HepG2 (cell line): ENCODE data around the gene LDAH. TPM values are rescaled to one million over a fixed set of nuclear protein-coding genes. Genes with fewer than 3 reads are reported as not detected.
A peak's percentile ranks its signal among the peaks of the same experiment; 100 is the strongest.

ENCODE experiments used
- ATAC-seq: fragments of 200-7000 bp; cut with Tn5 transposase; 3 replicates; pipeline ENCODE4 v1.9.1; 2020; ENCODE audit warnings: mild to moderate bottlenecking, moderate library complexity
- BruUV-seq: library from RNA; stranded (reverse); fragments of 400-500 nt; replicated peaks from 2 replicates; lab custom pipeline; 2021; lab: Mats Ljungman, UMichigan
- CTCF ChIA-PET: fragments of 300-600 bp; formaldehyde crosslinking; extraction: SDS; loops from one replicate; lab custom pipeline; 2021; ENCODE audit warnings: low total read pairs, inconsistent platforms, low intra/inter-chr PET ratio; lab: Yijun Ruan, JAX
- POLR2A ChIA-PET: fragments of 350-600 bp; sonication (Branson Sonifier 250); formaldehyde crosslinking; loops from one replicate; lab custom pipeline; 2020; ENCODE audit warnings: antibody characterized with exemption, inconsistent platforms; lab: Yijun Ruan, JAX
- DNase-seq: peaks from one replicate; pipeline ENCODE4 v3.0.0-alpha.2; 2015; ENCODE audit warnings: low spot score
- FAIRE-seq: peaks from 3 replicates; lab custom pipeline; 2011; peaks lifted over from hg19 to GRCh38; lab: Jason Lieb, UNC
- H2AFZ ChIP-seq: one replicate; pipeline ENCODE4 v1.6.1; 2011; ENCODE audit warnings: low read length, inconsistent platforms
- H3K27ac ChIP-seq: fragments of 300-600 bp; 3 replicates; pipeline ENCODE4 v1.8.0; 2011; ENCODE audit warnings: mixed run types, mild to moderate bottlenecking, mixed read lengths, low read length, inconsistent platforms; ENCODE audit not compliant: insufficient read depth; ENCODE audit errors: extremely low read length
- H3K27me3 ChIP-seq, 2 experiments: fragments of 200-600 bp in 1 of 2; 2 replicates in 1 of 2; 3 replicates in 1 of 2; pipeline versions ENCODE4 v1.6.0 to v1.8.0; 2011; ENCODE audit warnings: low read length in 2 of 2, mild to moderate bottlenecking in 2 of 2, moderate library complexity in 2 of 2, inconsistent platforms in 1 of 2; ENCODE audit not compliant: insufficient read depth in 2 of 2, control insufficient read depth in 1 of 2
- H3K36me3 ChIP-seq, 2 experiments: fragments of 200-600 bp in 1 of 2; replicated peaks in 1 of 2; 2 replicates in 1 of 2; 3 replicates in 1 of 2; pipeline versions ENCODE4 v1.5.1 to v1.8.0; 2011; ENCODE audit warnings: low read length in 2 of 2, inconsistent platforms in 1 of 2; ENCODE audit not compliant: insufficient read depth in 2 of 2, control insufficient read depth in 1 of 2
- H3K4me1 ChIP-seq: 2 replicates; pipeline ENCODE4 v1.5.1; 2012; ENCODE audit warnings: low read length, inconsistent platforms; ENCODE audit not compliant: insufficient read depth
- H3K4me2 ChIP-seq: 2 replicates; pipeline ENCODE4 v1.6.0; 2011; ENCODE audit warnings: low read depth, low read length, inconsistent platforms
- H3K4me3 ChIP-seq, 3 experiments: fragments of 200-600 bp in 1 of 3; sonication (generic), shearing (Covaris generic) in 1 of 3; replicated peaks in 1 of 3; 2 replicates each; pipeline ENCODE4 v1.5.1; 2011 to 2016; ENCODE audit warnings: low read length in 3 of 3, inconsistent platforms in 2 of 3, low read depth in 2 of 3, mild to moderate bottlenecking in 2 of 3, control low read depth in 1 of 3, mixed read lengths in 1 of 3; ENCODE audit not compliant: insufficient read depth in 1 of 3
- H3K79me2 ChIP-seq: one replicate; pipeline ENCODE4 v1.6.1; 2011; ENCODE audit warnings: low read length, inconsistent platforms; ENCODE audit not compliant: insufficient read depth
- H3K9ac ChIP-seq: 2 replicates; pipeline ENCODE4 v1.6.0; 2011; ENCODE audit warnings: mild to moderate bottlenecking, low read depth, low read length, inconsistent platforms; ENCODE audit not compliant: insufficient read depth
- H3K9me3 ChIP-seq: 2 replicates; pipeline ENCODE4 v1.5.1; 2012; ENCODE audit warnings: mild to moderate bottlenecking, low read length
- H4K20me1 ChIP-seq: 2 replicates; pipeline ENCODE4 v1.6.0; 2011; ENCODE audit warnings: inconsistent platforms, mild to moderate bottlenecking, low read length, moderate library complexity; ENCODE audit not compliant: insufficient read depth
- ATAD3A ChIP-seq: sonication (generic); formaldehyde crosslinking; IDR thresholded peaks from 2 replicates; pipeline ENCODE4 v1.4.0; 2020; ENCODE audit warnings: missing genetic modification reagents
- CBFB ChIP-seq: sonication (generic); formaldehyde crosslinking; IDR thresholded peaks from 2 replicates; pipeline ENCODE4 v1.4.0; 2020; ENCODE audit warnings: missing genetic modification reagents
- CEBPG ChIP-seq: IDR thresholded peaks from 2 replicates; pipeline ENCODE4 v1.6.1; 2016
- DR1 ChIP-seq: sonication (generic); formaldehyde crosslinking; IDR thresholded peaks from 2 replicates; pipeline ENCODE4 v1.8.0; 2021; ENCODE audit warnings: mild to moderate bottlenecking, missing genetic modification reagents, inconsistent platforms
- ETV6 ChIP-seq: sonication (generic); formaldehyde crosslinking; conservative IDR thresholded peaks from 2 replicates; pipeline ENCODE4 v1.4.0; 2020; ENCODE audit warnings: missing genetic modification reagents
- TBX2 ChIP-seq: sonication (generic); formaldehyde crosslinking; IDR thresholded peaks from 2 replicates; pipeline ENCODE4 v1.5.0; 2020; ENCODE audit warnings: missing genetic modification reagents, mild to moderate bottlenecking, borderline replicate concordance
- XBP1 ChIP-seq: sonication (generic); formaldehyde crosslinking; IDR thresholded peaks from 2 replicates; pipeline ENCODE4 v1.5.0; 2020; ENCODE audit warnings: missing genetic modification reagents
- ZNF17 ChIP-seq: sonication (generic); formaldehyde crosslinking; IDR thresholded peaks from 2 replicates; pipeline ENCODE4 v1.5.0; 2020; ENCODE audit warnings: mild to moderate bottlenecking, missing genetic modification reagents
- ZNF572 ChIP-seq: sonication (generic); formaldehyde crosslinking; IDR thresholded peaks from 2 replicates; pipeline ENCODE4 v1.5.1; 2020; ENCODE audit warnings: mild to moderate bottlenecking, missing genetic modification reagents
- ZNF674 ChIP-seq: sonication (generic); formaldehyde crosslinking; IDR thresholded peaks from 2 replicates; pipeline ENCODE4 v1.5.0; 2020; ENCODE audit warnings: low read depth, mild to moderate bottlenecking, missing genetic modification reagents
- ZNF720 ChIP-seq: sonication (generic); formaldehyde crosslinking; IDR thresholded peaks from 2 replicates; pipeline ENCODE4 v1.4.0; 2020; ENCODE audit warnings: missing genetic modification reagents
- ZNF83 ChIP-seq: sonication (generic); formaldehyde crosslinking; IDR thresholded peaks from 2 replicates; pipeline ENCODE4 v1.4.0; 2020; ENCODE audit warnings: missing genetic modification reagents, mild to moderate bottlenecking, borderline replicate concordance
- ZNF879 ChIP-seq: sonication (generic); formaldehyde crosslinking; IDR thresholded peaks from 2 replicates; pipeline ENCODE4 v1.8.1; 2023; ENCODE audit warnings: missing genetic modification reagents
- ZSCAN9 ChIP-seq: IDR thresholded peaks from 2 replicates; pipeline ENCODE4 v1.6.1; 2016; ENCODE audit warnings: borderline replicate concordance
- ZZZ3 ChIP-seq: sonication (generic); formaldehyde crosslinking; IDR thresholded peaks from 2 replicates; pipeline ENCODE4 v1.4.0; 2020; ENCODE audit warnings: missing genetic modification reagents, mild to moderate bottlenecking, borderline replicate concordance
- WGBS: methylation state at CpG from one replicate; pipeline ENCODE4 v1.1.6; 2017; ENCODE audit warnings: low lambda C conversion rate; 5-methylcytosine and 5-hydroxymethylcytosine counted together
- in situ Hi-C: cut with HindIII; loops from 2 replicates; pipeline ENCODE4 v1.10.0; 2017; ENCODE audit warnings: low pct_unique_long_range_greater_than_20kb; ENCODE audit not compliant: extremely low pct_ligation_motif_present
- intact Hi-C: fragments of 100-400 bp; cut with micrococcal nuclease; formaldehyde crosslinking; loops from one replicate; pipeline ENCODE4 v1.10.0; 2022; ENCODE audit not compliant: unreplicated experiment
- polyA plus RNA-seq, 8 experiments: library from polyadenylated mRNA; depleted of rRNA in 3 of 8; stranded (reverse) in 7 of 8; unstranded in 1 of 8; fragments of >200 nt; fragmentation: Illumina TruSeq in 4 of 8; extraction: Trizol in 4 of 8; gene quantifications; 2 replicates each; pipeline versions ENCODE4 v1.2.1 to v1.2.3, GENCODE V29; 2011 to 2016; ENCODE audit warnings: low read depth in 4 of 8, missing spikeins in 1 of 8, mixed read lengths in 1 of 8; ENCODE audit not compliant: insufficient read depth in 1 of 8
- total RNA-seq, 5 experiments: library from RNA; depleted of rRNA; stranded (reverse); fragments of >200 nt; fragmentation: Illumina TruSeq; extraction: Trizol; gene quantifications; 2 replicates each; pipeline ENCODE4 v1.2.3, GENCODE V29; 2016; ENCODE audit warnings: low read depth in 1 of 5
- TF ChIP-seq, protein P1 (sequence below): sonication (generic); formaldehyde crosslinking; IDR thresholded peaks from 2 replicates; pipeline ENCODE4 v1.8.1; 2023; ENCODE audit warnings: missing genetic modification reagents, mild to moderate bottlenecking, borderline replicate concordance
- TF ChIP-seq, protein P2 (sequence below): IDR thresholded peaks from 2 replicates; pipeline ENCODE4 v1.6.1; 2016
- TF ChIP-seq, protein P3 (sequence below): sonication (generic); formaldehyde crosslinking; IDR thresholded peaks from 2 replicates; pipeline ENCODE4 v1.4.0; 2020; ENCODE audit warnings: missing genetic modification reagents, mild to moderate bottlenecking, borderline replicate concordance

Gene LDAH
- total and polyA plus RNA-seq, 2 of the 13 experiments (the other 11 are each of a cell fraction or from before 2014, with no cell fraction given): 28.8 to 46.2 TPM

DNA sequence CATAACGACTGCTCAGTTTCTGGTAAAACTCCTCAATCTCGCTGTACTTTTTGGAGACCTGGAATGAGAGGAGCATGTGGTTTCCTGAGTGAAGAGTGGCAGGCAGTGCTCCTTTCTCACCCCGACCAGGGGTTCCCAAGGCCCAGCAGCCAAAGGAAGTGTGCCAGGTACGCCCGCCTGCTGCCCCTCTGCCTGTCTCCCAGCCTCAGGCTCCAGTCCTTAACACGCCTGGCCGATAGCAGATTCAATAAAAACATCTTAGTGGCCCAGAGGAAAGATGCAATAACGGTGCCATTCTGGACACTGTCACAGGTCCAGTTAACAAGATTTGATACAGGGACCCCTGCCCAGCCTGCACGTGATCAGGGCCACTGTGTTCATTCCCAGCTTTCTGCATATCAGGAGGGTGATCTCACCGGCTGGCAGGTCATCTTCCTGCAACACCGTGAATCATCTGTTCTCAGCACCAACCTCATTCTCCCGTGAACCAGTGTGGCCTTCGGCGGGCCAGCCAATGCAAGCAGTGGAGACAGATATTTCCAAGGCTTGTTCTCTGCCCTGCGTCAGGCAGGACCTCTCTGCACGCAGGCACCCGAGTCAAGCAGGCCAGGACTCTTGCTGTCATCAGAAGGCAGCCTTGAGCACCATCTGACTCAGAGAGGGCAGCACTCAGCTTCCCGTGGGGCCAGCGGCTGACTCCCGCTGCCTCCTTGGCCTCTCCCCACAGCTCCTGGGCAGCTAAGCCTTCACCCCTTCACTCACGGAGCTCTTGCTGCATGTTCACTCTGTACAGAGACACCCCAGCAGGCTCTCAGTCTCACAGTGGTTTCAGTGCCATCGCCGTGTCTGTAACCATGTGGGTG lies 181.5 kb downstream of the LDAH start (continued):
- TF ChIP-seq, protein P1, sequence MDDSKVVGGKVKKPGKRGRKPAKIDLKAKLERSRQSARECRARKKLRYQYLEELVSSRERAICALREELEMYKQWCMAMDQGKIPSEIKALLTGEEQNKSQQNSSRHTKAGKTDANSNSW: peak; percentile 50; the same call in 1 of the 2 replicates

DNA sequence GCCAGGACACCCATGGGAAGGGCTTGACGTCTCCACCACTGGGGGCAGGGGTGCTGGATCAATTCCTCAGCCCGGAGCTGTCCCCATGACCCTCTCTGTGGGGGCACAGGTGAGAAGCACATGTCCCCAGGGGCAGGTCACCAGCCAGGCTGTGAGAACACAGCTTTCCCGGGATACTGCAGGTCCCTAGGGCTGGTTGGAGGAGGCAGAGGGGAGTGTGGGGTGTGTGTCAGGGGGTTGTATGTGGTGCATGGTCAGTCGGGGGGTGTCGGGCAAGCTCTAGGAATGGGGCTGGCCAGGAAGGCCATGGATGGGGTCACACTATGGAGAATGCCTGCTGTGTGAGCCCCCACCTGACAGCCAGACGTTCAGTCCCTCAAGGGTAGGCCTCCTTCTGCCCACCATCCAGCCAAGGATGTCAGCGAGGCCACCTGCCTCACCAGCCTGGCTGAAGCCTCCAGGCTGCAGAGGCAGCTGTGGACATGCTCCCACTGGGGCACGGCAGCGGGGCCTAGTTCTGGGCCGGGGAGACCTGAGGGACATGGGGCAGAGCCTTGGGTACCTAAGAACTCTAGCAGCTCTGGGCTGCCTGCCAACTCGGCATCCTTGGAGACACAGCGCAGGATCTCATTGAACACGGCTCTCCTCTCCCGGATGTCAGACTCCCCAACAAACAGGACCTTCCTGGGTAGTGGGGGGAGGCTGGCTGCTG lies 182.3 kb downstream of the LDAH start:
- no peak for DNase-seq
- POLR2A ChIA-PET: interaction anchor here (0.8 to 1.6 kb wide), 4 partner anchors 194 to 201 kb away, joined by 3 to 8 read pairs (median 4); partner anchors contain the start of gene RHOB

More for the DNA sequence above, 182.3 kb downstream of the LDAH start:
- H3K27ac ChIP-seq: no peak overlapping the region
- ATAC-seq: no peak
- no peaks in the 10 kb centered on the region for H3K9me3 ChIP-seq
- no peak overlapping the region for H3K4me3 ChIP-seq
- TF ChIP-seq DR1: no peak
- TF ChIP-seq TBX2 (CRISPR knock-in tag): no peak
- no peak for TF ChIP-seq ZNF83
- TF ChIP-seq CEBPG (CRISPR knock-in tag): no peak
- TF ChIP-seq ATAD3A (CRISPR knock-in tag): no peak
- TF ChIP-seq ZNF572 (CRISPR knock-in tag): no peak
- TF ChIP-seq ZNF720: no peak
- no peak for TF ChIP-seq ZNF674
- TF ChIP-seq ZSCAN9 (CRISPR knock-in tag): no peak
- no peak for TF ChIP-seq ETV6 (CRISPR knock-in tag)
- no peak for TF ChIP-seq ZNF879 (CRISPR knock-in tag)
- TF ChIP-seq, protein P2, sequence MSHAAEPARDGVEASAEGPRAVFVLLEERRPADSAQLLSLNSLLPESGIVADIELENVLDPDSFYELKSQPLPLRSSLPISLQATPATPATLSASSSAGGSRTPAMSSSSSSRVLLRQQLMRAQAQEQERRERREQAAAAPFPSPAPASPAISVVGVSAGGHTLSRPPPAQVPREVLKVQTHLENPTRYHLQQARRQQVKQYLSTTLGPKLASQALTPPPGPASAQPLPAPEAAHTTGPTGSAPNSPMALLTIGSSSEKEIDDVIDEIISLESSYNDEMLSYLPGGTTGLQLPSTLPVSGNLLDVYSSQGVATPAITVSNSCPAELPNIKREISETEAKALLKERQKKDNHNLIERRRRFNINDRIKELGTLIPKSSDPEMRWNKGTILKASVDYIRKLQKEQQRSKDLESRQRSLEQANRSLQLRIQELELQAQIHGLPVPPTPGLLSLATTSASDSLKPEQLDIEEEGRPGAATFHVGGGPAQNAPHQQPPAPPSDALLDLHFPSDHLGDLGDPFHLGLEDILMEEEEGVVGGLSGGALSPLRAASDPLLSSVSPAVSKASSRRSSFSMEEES (CRISPR knock-in tag): no peak
- TF ChIP-seq CBFB (CRISPR knock-in tag): no peak
- no peak for TF ChIP-seq ZZZ3 (CRISPR knock-in tag)
- TF ChIP-seq, protein P3, sequence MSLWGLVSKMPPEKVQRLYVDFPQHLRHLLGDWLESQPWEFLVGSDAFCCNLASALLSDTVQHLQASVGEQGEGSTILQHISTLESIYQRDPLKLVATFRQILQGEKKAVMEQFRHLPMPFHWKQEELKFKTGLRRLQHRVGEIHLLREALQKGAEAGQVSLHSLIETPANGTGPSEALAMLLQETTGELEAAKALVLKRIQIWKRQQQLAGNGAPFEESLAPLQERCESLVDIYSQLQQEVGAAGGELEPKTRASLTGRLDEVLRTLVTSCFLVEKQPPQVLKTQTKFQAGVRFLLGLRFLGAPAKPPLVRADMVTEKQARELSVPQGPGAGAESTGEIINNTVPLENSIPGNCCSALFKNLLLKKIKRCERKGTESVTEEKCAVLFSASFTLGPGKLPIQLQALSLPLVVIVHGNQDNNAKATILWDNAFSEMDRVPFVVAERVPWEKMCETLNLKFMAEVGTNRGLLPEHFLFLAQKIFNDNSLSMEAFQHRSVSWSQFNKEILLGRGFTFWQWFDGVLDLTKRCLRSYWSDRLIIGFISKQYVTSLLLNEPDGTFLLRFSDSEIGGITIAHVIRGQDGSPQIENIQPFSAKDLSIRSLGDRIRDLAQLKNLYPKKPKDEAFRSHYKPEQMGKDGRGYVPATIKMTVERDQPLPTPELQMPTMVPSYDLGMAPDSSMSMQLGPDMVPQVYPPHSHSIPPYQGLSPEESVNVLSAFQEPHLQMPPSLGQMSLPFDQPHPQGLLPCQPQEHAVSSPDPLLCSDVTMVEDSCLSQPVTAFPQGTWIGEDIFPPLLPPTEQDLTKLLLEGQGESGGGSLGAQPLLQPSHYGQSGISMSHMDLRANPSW (CRISPR knock-in tag): no peak
- no peak for TF ChIP-seq ZNF17 (CRISPR knock-in tag)
- no peak for TF ChIP-seq XBP1
- intact Hi-C loops (no loop called here), in situ Hi-C loops (loop anchor here (5.0 kb wide), 1 partner anchor 243 kb away; no protein-coding TSS in a partner anchor)
- no peak for FAIRE-seq
- no peaks in the 10 kb centered on the region for H4K20me1 ChIP-seq
- peaks cover 16% of the 10 kb centered on the region for H3K4me1 ChIP-seq
- no peak overlapping the region for H2AFZ ChIP-seq
- CTCF ChIA-PET: interaction anchor here (0.8 to 1.2 kb wide), 2 partner anchors 244 to 245 kb away, joined by 3 read pairs; no protein-coding TSS in a partner anchor
- H3K4me2 ChIP-seq: no peak overlapping the region
- H3K9ac ChIP-seq: no peak overlapping the region
- peaks cover 9 to 19% of the 10 kb centered on the region in 2 experiments for H3K36me3 ChIP-seq
- 95% methylated on average over 14 of the region's 14 CpGs for WGBS
- BruUV-seq: no TSS peak
- no peaks in the 10 kb centered on the region for H3K79me2 ChIP-seq
- no peaks in the 10 kb centered on the region for H3K27me3 ChIP-seq
